Spleen (tissue), 11 donors: ENCODE results near the gene TBL1X. TPM values are rescaled to one million over a fixed set of nuclear protein-coding genes. Genes with fewer than 3 reads are reported as not detected.

Experiments used
- DNase-seq: peaks from one replicate; pipeline ENCODE4 v3.0.0-alpha.2; 2020
- H3K27ac ChIP-seq, 8 donors: fragments of 200-600 bp; sonication (generic) in 7 of 8; 1 replicate in 4 of 8; 2 replicates in 4 of 8; pipeline versions ENCODE4 v1.5.0 to v1.8.0; 2016 to 2021; ENCODE audit warnings: inconsistent platforms in 4 of 8, mild to moderate bottlenecking in 4 of 8, moderate library complexity in 1 of 8
- H3K27me3 ChIP-seq, 7 donors: fragments of 200-600 bp; sonication (generic) in 6 of 7; replicated peaks in 1 of 7; 1 replicate in 4 of 7; 2 replicates in 3 of 7; pipeline versions ENCODE4 v1.5.0 to v1.8.0; 2016 to 2021; ENCODE audit warnings: inconsistent platforms in 3 of 7, mild to moderate bottlenecking in 1 of 7
- H3K36me3 ChIP-seq, 6 donors: fragments of 200-600 bp; sonication (generic) in 5 of 6; 1 replicate in 4 of 6; 2 replicates in 2 of 6; pipeline versions ENCODE4 v1.5.0 to v1.8.0; 2016 to 2021; ENCODE audit warnings: inconsistent platforms in 2 of 6
- H3K4me1 ChIP-seq, 6 donors: fragments of 200-600 bp; sonication (generic) in 5 of 6; 1 replicate in 3 of 6; 2 replicates in 3 of 6; pipeline versions ENCODE4 v1.5.0 to v1.8.0; 2016 to 2021; ENCODE audit warnings: inconsistent platforms in 3 of 6
- H3K4me3 ChIP-seq, 8 donors: fragments of 200-600 bp; sonication (generic) in 7 of 8; 1 replicate in 4 of 8; 2 replicates in 4 of 8; pipeline versions ENCODE4 v1.5.0 to v1.8.0; 2016 to 2021; ENCODE audit warnings: inconsistent platforms in 4 of 8, mild to moderate bottlenecking in 4 of 8, moderate library complexity in 2 of 8
- H3K9me3 ChIP-seq, 8 donors: fragments of 200-600 bp; sonication (generic) in 7 of 8; 1 replicate in 4 of 8; 2 replicates in 4 of 8; pipeline versions ENCODE4 v1.5.0 to v1.8.0; 2016 to 2021; ENCODE audit warnings: inconsistent platforms in 4 of 8
- POLR2A ChIP-seq, 3 donors: fragments of 450-650 bp; IDR thresholded peaks; one replicate each; pipeline ENCODE4 v1.5.1; 2017; ENCODE audit warnings: antibody characterized with exemption in 3 of 3, mild to moderate bottlenecking in 1 of 3
- POLR2AphosphoS5 ChIP-seq, 3 donors: sonication (generic); formaldehyde crosslinking; IDR thresholded peaks; one replicate each; pipeline ENCODE4 v1.5.1; 2017; ENCODE audit warnings: antibody characterized with exemption in 3 of 3
- WGBS, 5 donors: extraction: QIAGEN DNeasy Blood & Tissue Kit in 3 of 5; methylation state at CpG; one replicate each; pipeline versions ENCODE4 v1.1.5 to v1.1.7; 2013 to 2018; 5-methylcytosine and 5-hydroxymethylcytosine counted together
- intact Hi-C: fragments of 100-400 bp; cut with DNase I; formaldehyde crosslinking; loops from one replicate; pipeline ENCODE4 v1.15.0; 2023; ENCODE audit warnings: low total_unique reads
- polyA plus RNA-seq, 3 donors: library from polyadenylated mRNA; stranded (reverse); fragments of 200-250 nt; gene quantifications; one replicate each; pipeline ENCODE4 v1.2.1, GENCODE V29; 2013
- total RNA-seq, 7 donors: library from RNA; depleted of rRNA in 3 of 7; stranded (reverse); fragments of >200 nt in 3 of 7; fragmentation: NEBNext Ultra II Directional in 4 of 7; extraction: Animal tissue kit (Norgen Biotek cat#: 25700) in 4 of 7; gene quantifications; one replicate each; pipeline versions ENCODE4 v1.1.0 to v1.2.1, GENCODE V29; 2016 to 2021
- TF ChIP-seq, protein P1 (sequence below), 11 experiments: fragments of 200-600 bp in 7 of 11; fragments of 450-650 bp in 4 of 11; sonication (generic) in 4 of 11; IDR thresholded peaks in 8 of 11; conservative IDR thresholded peaks in 3 of 11; 1 replicate in 7 of 11; 2 replicates in 4 of 11; pipeline versions ENCODE4 v1.4.0 to v1.8.0; 2016 to 2021; ENCODE audit warnings: antibody characterized with exemption in 11 of 11, inconsistent platforms in 4 of 11, mild to moderate bottlenecking in 1 of 11
- donor health status: healthy with polysubstance abuse.
- donor health status: DM: no; HTN: no; CAD: no; lungs with moderate emphysema.
- donor health status: DM: no; HTN: no; CAD: no.
- donor health status: Bipolar disorder and iron deficiency.
- donor health status: healthy.
- donor health status: DM: no; HTN: no; CAD: no.
- donor health status: DM: yes; HTN: yes; CAD: no.

The TBL1X gene
- total and polyA plus RNA-seq, 10 donors: 3.0 to 37.2 (median 21.4) TPM

GRCh38 chrX:9611436-9612145 is 146.7 kb downstream of the TBL1X start:
- H3K9me3 ChIP-seq: no peaks in the 10 kb centered on the region
- WGBS, 5 donors: 80 to 89% (median 87%) methylated on average over 13 to 16 of the region's 16 CpGs
- H3K27me3 ChIP-seq: no peaks in the 10 kb centered on the region
- no peak overlapping the region for H3K4me3 ChIP-seq
- intact Hi-C loops: no loop called here
- H3K36me3 ChIP-seq: no peaks in the 10 kb centered on the region
- TF ChIP-seq POLR2AphosphoS5 (IDR thresholded peaks at IDR 0.05): no peak
- TF ChIP-seq POLR2A (IDR thresholded peaks at IDR 0.05): no peak
- TF ChIP-seq, protein P1, sequence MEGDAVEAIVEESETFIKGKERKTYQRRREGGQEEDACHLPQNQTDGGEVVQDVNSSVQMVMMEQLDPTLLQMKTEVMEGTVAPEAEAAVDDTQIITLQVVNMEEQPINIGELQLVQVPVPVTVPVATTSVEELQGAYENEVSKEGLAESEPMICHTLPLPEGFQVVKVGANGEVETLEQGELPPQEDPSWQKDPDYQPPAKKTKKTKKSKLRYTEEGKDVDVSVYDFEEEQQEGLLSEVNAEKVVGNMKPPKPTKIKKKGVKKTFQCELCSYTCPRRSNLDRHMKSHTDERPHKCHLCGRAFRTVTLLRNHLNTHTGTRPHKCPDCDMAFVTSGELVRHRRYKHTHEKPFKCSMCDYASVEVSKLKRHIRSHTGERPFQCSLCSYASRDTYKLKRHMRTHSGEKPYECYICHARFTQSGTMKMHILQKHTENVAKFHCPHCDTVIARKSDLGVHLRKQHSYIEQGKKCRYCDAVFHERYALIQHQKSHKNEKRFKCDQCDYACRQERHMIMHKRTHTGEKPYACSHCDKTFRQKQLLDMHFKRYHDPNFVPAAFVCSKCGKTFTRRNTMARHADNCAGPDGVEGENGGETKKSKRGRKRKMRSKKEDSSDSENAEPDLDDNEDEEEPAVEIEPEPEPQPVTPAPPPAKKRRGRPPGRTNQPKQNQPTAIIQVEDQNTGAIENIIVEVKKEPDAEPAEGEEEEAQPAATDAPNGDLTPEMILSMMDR (IDR thresholded peaks at IDR 0.05 in 8 of 11, conservative IDR thresholded peaks at IDR 0.05 in 3 of 11): no peak
- no peak for DNase-seq
- H3K4me1 ChIP-seq: peaks cover 0 to 8% (median 0%) of the 10 kb centered on the region in 6 donors
- no peak overlapping the region for H3K27ac ChIP-seq

DNA sequence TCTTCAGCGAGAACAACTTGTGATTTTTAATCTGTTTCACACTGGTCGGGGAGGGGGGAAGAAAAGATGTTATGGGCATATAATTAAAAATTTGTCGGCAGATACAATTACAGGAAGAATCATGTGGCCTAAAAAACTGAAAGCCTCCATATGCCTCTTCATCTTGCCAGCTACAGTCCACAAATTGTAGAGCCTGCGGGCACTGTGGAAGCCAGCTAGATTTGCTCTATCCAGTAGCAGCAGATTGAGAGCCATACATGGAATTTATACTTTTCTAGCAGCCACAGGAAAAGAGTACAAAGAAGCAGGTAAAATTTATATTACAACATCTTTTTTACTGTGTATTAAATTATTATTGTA is 147.3 kb downstream of the TBL1X start:
- Histone ChIP-seq H3K27me3 (no peaks in the 10 kb centered on the region), H3K27ac (no peak overlapping the region), H3K9me3 (no peaks in the 10 kb centered on the region), H3K36me3 (no peaks in the 10 kb centered on the region), H3K4me1 (peaks cover 0 to 8% (median 0%) of the 10 kb centered on the region in 6 donors), H3K4me3 (no peak overlapping the region)
- 83 to 100% (median 97%) methylated on average over 4 of the region's 4 CpGs for WGBS, 5 donors
- intact Hi-C loops: no loop called here
- DNase-seq: no peak
- no peak for TF ChIP-seq POLR2AphosphoS5 (IDR thresholded peaks at IDR 0.05)
- no peak for TF ChIP-seq POLR2A (IDR thresholded peaks at IDR 0.05)
- TF ChIP-seq, protein P1 (IDR thresholded peaks at IDR 0.05 in 8 of 11, conservative IDR thresholded peaks at IDR 0.05 in 3 of 11): no peak

DNA sequence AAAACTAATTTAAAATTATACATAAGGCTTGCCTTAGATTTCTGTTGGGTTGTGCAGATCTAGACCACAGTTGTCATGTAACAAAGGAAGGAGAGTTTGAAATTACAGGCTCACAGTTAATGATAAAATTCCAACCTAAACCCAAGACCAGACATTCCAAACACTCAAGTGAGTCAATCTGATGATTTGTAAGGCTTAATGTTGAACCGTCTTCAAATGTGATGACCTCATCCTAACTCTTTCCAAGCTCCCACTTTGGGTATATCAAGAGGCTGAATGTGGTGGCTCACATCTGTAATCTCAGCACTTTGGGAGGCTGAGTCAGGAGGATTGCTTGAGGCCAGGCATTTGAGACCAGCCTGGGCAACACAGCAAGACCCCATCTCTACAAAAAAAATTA is 149.2 kb downstream of the TBL1X start:
- H3K9me3 ChIP-seq: no peaks in the 10 kb centered on the region
- TF ChIP-seq POLR2A (IDR thresholded peaks at IDR 0.05) (no peak), POLR2AphosphoS5 (IDR thresholded peaks at IDR 0.05) (no peak)
- TF ChIP-seq, protein P1 (IDR thresholded peaks at IDR 0.05 in 8 of 11, conservative IDR thresholded peaks at IDR 0.05 in 3 of 11): no peak
- intact Hi-C loops: no loop called here
- no peak overlapping the region for H3K4me3 ChIP-seq
- H3K27me3 ChIP-seq: no peaks in the 10 kb centered on the region
- no peak overlapping the region for H3K27ac ChIP-seq
- no peaks in the 10 kb centered on the region for H3K36me3 ChIP-seq
- peaks cover 0 to 8% (median 0%) of the 10 kb centered on the region in 6 donors for H3K4me1 ChIP-seq
- DNase-seq: no peak
- 83 to 93% (median 87%) methylated on average over 1 of the region's 1 CpG for WGBS, 5 donors

- no peaks in the 10 kb centered on the region for H3K27me3 ChIP-seq
- no peak overlapping the region for H3K4me3 ChIP-seq
- H3K36me3 ChIP-seq: no peaks in the 10 kb centered on the region
- H3K9me3 ChIP-seq: no peaks in the 10 kb centered on the region
- intact Hi-C loops: no loop called here
- H3K27ac ChIP-seq: no peak overlapping the region
- TF ChIP-seq POLR2AphosphoS5 (IDR thresholded peaks at IDR 0.05) (no peak), POLR2A (IDR thresholded peaks at IDR 0.05) (no peak)
- TF ChIP-seq, protein P1 (IDR thresholded peaks at IDR 0.05 in 8 of 11, conservative IDR thresholded peaks at IDR 0.05 in 3 of 11): no peak
- 90 to 97% (median 94%) methylated on average over 5 of the region's 5 CpGs for WGBS, 5 donors
- DNase-seq: no peak
- no peaks in the 10 kb centered on the region for H3K4me1 ChIP-seq
These were observed 154.3 kb downstream of the TBL1X start for GRCh38 chrX:9619133-9619532.
